ENCODE measurements around the gene MAGI1. TPM values are rescaled to one million over a fixed set of nuclear protein-coding genes. Genes with fewer than 3 reads are reported as not detected.

The MAGI1 gene
- total RNA-seq, 1 experiment from 2014 or later = 58.2 TPM

- TF ChIP-seq, protein P1, sequence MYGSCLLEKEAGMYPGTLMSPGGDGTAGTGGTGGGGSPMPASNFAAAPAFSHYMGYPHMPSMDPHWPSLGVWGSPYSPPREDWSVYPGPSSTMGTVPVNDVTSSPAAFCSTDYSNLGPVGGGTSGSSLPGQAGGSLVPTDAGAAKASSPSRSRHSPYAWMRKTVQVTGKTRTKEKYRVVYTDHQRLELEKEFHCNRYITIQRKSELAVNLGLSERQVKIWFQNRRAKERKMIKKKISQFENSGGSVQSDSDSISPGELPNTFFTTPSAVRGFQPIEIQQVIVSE (CRISPR knock-in tag; IDR thresholded peaks at IDR 0.05; ENCODE audit: borderline replicate concordance) = no peak
- no peak for TF ChIP-seq OVOL2 (CRISPR knock-in tag; IDR thresholded peaks at IDR 0.05; ENCODE audit: borderline replicate concordance)
- TF ChIP-seq ZNF416 (CRISPR knock-in tag; IDR thresholded peaks at IDR 0.05) = no peak
- no peak for TF ChIP-seq ETV6 (CRISPR knock-in tag; IDR thresholded peaks at IDR 0.05)
- no peak for TF ChIP-seq ZNF317 (CRISPR knock-in tag; IDR thresholded peaks at IDR 0.05; ENCODE audit: borderline replicate concordance, low read depth)
- no peak for TF ChIP-seq MLX (CRISPR knock-in tag; IDR thresholded peaks at IDR 0.05)
- TF ChIP-seq ZNF423 (CRISPR knock-in tag; IDR thresholded peaks at IDR 0.05) = no peak
- TF ChIP-seq, protein P2, sequence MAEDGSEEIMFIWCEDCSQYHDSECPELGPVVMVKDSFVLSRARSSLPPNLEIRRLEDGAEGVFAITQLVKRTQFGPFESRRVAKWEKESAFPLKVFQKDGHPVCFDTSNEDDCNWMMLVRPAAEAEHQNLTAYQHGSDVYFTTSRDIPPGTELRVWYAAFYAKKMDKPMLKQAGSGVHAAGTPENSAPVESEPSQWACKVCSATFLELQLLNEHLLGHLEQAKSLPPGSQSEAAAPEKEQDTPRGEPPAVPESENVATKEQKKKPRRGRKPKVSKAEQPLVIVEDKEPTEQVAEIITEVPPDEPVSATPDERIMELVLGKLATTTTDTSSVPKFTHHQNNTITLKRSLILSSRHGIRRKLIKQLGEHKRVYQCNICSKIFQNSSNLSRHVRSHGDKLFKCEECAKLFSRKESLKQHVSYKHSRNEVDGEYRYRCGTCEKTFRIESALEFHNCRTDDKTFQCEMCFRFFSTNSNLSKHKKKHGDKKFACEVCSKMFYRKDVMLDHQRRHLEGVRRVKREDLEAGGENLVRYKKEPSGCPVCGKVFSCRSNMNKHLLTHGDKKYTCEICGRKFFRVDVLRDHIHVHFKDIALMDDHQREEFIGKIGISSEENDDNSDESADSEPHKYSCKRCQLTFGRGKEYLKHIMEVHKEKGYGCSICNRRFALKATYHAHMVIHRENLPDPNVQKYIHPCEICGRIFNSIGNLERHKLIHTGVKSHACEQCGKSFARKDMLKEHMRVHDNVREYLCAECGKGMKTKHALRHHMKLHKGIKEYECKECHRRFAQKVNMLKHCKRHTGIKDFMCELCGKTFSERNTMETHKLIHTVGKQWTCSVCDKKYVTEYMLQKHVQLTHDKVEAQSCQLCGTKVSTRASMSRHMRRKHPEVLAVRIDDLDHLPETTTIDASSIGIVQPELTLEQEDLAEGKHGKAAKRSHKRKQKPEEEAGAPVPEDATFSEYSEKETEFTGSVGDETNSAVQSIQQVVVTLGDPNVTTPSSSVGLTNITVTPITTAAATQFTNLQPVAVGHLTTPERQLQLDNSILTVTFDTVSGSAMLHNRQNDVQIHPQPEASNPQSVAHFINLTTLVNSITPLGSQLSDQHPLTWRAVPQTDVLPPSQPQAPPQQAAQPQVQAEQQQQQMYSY (CRISPR knock-in tag; IDR thresholded peaks at IDR 0.05) = no peak
- no peak for TF ChIP-seq RELA (CRISPR knock-in tag; IDR thresholded peaks at IDR 0.05; ENCODE audit: borderline replicate concordance)
Measured at GRCh38 chr3:65827076-65827475, 211.6 kb downstream of the MAGI1 start (continued).

DNA sequence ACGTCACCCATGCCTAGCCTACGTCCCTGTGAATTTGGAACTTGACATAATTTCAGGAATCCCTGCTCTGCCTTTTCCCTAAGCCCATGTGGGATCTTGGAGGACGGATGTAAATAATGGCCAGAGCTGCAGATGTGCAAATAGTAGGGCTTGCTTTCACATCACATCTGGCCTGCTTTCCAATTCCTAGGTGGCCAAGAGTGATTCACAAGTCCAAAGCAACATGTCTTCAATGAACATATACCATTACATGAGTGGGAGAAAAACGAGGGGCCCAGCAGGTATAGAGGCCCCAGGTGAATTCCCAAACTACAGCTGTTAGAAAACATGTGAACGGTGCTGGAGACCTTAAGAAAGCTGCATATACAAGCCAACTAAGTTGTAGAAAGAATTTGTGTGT is 214.6 kb downstream of the MAGI1 start:
- Mint-ChIP-seq H3K36me3 (peaks cover 7% of the 10 kb centered on the region), H3K27ac (no peak overlapping the region), H3K4me1 (peaks cover 19% of the 10 kb centered on the region), H3K9me3 (peaks cover 8% of the 10 kb centered on the region), H3K4me3 (no peak overlapping the region), H3K27me3 (ENCODE audit: low read depth) (peaks cover 26% of the 10 kb centered on the region)
- ATAC-seq (no peak), DNase-seq (ENCODE audit: low spot score) (no peak)
- CTCF ChIA-PET = no interaction called here
- TF ChIP-seq FOXJ3 (CRISPR knock-in tag; IDR thresholded peaks at IDR 0.05; ENCODE audit: borderline replicate concordance) (no peak), IRF2 (CRISPR knock-in tag; IDR thresholded peaks at IDR 0.05; ENCODE audit: borderline replicate concordance, low read depth) (no peak), ELF4 (CRISPR knock-in tag; IDR thresholded peaks at IDR 0.05; ENCODE audit: low read depth) (no peak), TCF7 (CRISPR knock-in tag; IDR thresholded peaks at IDR 0.05; ENCODE audit: low read depth) (no peak), ZNF121 (CRISPR knock-in tag; IDR thresholded peaks at IDR 0.05) (no peak), ZNF219 (CRISPR knock-in tag; IDR thresholded peaks at IDR 0.05; ENCODE audit: borderline replicate concordance) (no peak), SMAD4 (CRISPR knock-in tag; IDR thresholded peaks at IDR 0.05) (no peak), GRHL2 (CRISPR knock-in tag; IDR thresholded peaks at IDR 0.05; ENCODE audit: insufficient replicate concordance, severe bottlenecking) (no peak)
- TF ChIP-seq, protein P3, sequence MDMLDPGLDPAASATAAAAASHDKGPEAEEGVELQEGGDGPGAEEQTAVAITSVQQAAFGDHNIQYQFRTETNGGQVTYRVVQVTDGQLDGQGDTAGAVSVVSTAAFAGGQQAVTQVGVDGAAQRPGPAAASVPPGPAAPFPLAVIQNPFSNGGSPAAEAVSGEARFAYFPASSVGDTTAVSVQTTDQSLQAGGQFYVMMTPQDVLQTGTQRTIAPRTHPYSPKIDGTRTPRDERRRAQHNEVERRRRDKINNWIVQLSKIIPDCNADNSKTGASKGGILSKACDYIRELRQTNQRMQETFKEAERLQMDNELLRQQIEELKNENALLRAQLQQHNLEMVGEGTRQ (CRISPR knock-in tag; IDR thresholded peaks at IDR 0.05) = no peak
- TF ChIP-seq, protein P4, sequence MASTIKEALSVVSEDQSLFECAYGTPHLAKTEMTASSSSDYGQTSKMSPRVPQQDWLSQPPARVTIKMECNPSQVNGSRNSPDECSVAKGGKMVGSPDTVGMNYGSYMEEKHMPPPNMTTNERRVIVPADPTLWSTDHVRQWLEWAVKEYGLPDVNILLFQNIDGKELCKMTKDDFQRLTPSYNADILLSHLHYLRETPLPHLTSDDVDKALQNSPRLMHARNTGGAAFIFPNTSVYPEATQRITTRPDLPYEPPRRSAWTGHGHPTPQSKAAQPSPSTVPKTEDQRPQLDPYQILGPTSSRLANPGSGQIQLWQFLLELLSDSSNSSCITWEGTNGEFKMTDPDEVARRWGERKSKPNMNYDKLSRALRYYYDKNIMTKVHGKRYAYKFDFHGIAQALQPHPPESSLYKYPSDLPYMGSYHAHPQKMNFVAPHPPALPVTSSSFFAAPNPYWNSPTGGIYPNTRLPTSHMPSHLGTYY (CRISPR knock-in tag; IDR thresholded peaks at IDR 0.05) = no peak
- POLR2A ChIA-PET = no interaction called here

All from WTC11 (cell line).